ENCODE data around the gene LSP1.

The LSP1 gene

DNA sequence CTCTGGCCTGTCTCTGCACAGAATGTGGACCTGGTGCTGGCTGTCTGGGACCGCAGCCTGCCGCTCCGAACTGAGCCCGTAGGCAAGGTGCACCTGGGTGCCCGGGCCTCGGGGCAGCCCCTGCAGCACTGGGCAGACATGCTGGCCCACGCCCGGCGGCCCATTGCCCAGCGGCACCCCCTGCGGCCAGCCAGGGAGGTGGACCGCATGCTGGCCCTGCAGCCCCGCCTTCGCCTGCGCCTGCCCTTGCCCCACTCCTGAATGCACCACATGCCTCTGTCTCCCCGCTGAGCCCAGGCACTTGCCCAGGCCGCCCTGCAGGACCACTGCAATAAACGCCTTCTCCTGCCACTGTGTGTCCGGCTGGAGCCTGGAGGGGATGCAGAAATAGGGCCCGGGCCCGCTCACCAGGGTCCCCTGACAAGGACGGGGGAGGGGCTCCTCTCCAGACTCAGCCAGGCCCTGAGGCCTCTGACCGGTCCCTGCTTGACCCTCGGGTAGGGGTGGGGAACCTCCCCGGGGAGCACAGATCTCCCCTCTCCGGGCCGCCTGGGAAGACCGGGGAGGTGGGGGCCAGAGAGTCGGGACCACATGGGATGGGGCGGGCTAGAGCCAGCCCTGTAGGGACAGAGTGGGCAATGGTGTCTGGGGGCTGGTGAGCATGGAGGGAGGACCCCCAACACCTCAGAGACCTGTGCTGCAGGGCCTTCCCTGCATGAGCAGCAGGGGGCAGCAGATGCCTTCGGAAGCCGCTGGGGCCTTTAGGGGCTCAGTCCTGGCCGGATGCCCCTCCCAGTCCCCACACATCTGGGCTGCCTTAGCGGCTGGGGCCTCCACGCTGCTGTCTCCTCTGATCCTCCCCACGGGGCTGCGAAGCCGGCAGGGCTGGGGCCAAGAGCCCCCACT is 15.5 kb upstream of the LSP1 start:
- peak; percentile 63 for DNase-seq (ENCODE audit: low spot score)

DNA sequence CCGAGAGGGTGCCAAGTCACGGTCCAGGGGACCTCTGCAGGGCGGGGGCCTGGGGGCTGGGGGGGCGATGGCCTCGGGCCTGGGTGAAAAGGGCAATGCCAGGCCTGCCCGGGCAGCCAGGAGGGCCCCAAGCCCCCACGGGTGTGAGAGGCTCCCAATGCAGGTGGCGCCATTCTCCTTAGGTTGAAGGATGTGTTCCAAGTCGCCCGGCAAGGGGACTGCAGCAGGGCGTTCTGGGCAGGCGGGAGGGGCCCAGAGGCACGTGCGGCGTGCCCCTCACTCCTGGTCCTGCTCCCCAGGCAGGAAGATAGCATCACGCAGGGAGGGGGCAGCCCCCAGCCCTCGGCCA is 14.8 kb upstream of the LSP1 start:
- no peak for DNase-seq (ENCODE audit: low spot score)

DNA sequence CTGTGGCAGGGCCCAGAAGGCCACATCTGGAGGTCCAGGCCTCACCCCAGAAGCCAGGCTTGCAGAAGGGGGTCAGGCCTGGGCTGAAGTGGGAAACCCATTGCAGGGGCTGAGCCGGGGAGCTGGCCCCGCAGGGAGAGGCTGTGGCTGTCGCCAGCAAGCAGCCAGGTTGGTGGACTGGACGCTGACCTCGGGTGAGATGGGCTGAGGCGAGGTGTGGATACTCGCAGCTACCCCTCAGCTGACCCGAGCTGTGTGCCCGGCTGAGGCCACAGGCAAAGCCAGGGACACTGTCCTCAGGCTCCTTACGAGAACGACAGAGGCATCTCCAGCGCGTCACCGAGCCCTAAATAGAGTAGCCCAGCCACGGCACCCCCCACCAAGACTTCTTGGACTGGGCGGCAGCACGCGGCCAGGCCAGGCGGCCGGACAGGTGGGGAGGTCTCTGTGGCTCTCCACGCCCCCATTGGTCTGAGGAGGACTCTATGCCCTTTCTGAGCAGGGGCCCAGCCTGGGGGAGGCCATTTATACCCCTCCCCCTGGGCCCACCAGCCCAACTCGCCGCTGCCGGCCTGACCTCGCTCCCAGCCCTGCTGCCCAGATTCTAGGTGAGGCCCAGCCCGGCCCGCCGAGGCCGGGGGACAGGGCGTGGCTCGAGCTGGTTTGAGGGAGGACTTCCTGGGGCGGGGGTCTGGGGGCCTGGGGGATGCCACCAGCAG is 14.3 kb upstream of the LSP1 start, which contains the start of gene TNNI2:
TSS of gene TNNI2 (plus strand) at position 556 of the 719 bp plus-strand sequence. CDS start 716 bp downstream, outside the sequence.
- DNase-seq (ENCODE audit: low spot score): no peak

DNA sequence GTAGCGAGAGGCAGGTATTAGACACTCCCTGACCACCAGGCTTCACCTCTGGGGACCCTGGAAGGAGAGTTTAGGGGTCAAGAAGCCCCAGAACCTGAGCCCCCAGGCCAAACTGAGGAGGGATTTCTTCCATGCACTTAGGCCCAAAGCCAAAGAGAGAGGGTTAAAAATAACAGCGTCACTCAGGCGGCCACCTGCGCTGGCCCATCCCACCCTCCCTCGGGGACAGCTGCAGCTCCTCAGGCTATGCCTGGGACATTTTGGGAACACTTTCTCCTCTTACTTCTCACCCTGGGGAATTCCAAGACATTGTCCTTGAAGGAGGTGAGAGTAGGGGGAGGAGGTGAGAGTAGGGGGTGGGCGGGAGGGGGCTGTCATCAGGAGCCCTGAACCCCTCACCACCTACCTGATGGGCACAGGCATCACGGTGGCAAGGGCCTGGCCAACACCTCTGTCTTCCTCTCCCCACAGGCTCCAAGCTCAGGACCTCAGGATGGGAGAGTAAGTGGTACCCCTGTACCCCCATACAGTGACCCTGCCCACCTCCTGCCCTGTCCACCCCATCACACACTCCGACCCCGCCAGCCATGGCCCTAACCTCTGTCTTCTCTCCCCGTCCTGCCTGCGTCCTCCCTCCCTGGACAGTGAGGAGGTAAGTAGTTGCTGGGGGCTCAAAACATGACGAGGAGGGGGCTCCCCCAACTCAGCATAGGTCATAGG is 13.5 kb upstream of the LSP1 start:
- DNase-seq (ENCODE audit: low spot score): no peak

DNA sequence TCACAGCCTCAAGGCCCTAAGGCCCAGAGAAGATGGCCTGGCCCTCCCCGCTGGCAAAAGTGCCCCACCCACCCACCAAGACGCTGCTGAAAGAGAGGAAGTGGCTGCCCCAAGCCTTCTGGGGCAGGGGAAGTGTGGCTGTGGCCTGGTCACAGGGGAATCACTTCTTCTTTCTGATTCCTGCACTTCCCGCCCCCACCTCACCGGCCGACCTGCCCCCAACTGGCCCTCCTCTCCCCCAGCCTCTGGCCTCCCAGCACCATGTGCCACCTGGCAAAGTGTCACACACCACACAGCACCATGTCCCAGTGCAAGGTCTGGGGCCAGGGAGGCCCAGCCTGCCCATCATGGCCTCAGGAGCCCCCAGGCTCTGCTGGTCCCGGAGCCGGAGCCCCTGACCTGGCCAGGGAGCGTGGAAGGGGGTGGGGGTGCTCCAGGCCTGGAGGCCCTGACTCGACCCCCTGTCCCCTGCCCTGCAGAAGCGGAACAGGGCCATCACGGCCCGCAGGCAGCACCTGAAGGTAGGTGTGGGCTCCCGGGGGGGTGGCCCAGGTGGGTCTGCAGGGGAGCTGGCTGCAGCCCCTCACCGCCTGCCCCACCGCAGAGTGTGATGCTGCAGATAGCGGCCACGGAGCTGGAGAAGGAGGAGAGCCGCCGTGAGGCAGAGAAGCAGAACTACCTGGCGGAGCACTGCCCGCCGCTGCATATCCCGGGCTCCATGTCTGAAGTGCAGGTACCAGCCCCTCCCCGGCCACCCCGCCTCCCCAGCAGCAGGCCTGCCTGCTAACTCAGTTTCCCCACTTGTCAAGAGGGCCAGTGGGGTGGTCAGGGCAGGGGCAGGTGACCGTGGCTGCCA is 12.7 kb upstream of the LSP1 start:
- no peak for DNase-seq (ENCODE audit: low spot score)

DNA sequence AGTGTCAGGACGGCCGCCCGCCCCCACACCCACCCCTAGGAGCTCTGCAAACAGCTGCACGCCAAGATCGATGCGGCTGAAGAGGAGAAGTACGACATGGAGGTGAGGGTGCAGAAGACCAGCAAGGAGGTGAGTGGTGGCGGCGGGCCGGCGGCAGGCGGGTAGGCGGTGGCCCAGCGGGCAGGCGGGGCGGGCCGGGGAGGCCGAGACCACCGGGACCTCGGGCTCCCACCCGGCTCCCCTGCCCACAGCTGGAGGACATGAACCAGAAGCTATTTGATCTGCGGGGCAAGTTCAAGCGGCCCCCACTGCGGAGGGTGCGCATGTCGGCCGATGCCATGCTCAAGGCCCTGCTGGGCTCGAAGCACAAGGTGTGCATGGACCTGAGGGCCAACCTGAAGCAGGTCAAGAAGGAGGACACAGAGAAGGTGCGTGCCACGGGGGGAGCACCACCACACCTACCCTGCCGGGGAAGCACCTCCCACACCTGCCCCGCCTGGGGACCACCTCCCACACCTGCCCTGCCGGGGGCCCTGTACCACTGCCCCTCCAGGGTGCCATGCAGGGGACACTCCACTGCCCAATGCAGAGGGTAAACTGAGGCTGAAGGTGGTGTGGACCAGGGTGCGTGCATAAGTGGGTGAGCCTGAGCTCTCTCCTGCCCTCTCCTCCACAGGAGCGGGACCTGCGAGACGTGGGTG is 12.0 kb upstream of the LSP1 start:
- no peak for DNase-seq (ENCODE audit: low spot score)

DNA sequence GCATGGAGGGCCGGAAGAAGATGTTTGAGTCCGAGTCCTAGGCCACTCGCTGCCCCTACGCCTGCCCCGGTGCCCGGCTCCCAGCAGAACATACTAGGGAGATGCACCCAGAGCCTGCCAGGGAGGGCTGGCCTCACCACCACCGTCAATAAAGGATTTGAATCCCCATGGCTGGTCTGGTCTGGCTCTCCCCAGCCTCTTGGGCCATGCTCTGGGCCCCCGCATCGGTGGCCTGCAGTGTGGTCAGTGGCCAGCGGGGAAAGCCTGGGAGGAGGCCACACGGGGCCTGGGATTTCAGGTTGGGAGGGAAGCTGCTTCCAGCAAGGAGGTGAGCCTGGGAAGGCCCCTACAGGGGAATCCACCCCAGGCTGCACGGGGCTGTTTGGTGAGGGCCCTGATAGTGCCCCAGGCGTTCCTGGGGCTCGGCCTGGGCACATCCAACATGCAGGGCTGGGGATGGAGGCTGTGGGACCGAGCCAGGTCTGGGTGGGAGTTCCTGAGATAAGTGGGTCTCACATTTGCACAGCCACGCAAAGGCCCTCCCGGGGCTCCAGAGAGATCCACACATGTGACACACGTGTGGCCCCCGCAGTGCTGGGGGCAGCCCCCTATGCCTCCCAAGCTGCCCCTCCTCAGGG is 11.3 kb upstream of the LSP1 start:
- DNase-seq (ENCODE audit: low spot score): no peak

DNA sequence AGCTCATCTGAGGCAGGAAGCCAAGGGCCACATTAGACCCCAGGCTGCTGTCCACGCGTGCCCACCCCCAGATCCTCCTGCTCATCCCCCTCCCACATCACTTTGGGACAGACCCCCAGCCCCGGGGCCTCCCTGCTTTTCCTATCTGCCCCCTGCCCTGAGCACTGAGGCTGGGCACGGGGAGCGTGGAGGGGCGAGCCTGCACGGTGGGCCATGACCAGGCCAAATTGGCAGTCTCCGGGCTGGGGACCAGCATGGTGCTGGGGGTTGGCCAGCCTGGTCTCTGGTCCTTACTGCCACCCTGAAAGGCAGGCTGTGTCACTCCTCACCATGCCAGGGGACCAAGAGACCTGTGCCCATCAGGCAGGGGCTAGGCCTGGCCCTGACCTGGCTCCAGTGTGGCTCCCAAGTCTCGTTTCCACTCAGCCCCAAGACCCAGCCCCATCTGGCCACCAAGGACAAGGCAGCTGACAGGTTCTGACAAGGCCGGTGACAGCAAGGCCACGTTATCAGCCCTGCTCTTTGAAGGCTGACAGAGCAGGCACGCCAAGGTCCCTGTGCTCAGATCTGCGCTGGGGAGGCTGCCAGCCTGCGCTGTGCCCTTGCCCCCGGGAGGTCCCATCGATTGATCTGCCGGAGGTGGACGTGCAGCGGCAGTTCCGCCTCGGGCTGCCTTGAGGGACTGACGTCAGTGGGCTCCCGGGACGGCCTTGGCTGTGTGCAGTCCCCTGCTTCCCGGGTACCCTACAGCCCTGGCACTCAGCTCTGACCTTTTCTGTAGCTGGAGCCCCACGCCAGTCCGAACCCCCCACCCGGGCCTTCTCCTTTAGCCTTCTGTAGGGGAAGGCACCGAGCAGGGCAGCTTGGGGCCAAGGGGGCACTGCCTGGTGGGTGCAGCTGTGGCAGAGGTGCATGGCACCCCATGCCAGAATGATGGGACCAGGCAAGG is 10.5 kb upstream of the LSP1 start:
- peak; percentile 71 for DNase-seq (ENCODE audit: low spot score)

DNA sequence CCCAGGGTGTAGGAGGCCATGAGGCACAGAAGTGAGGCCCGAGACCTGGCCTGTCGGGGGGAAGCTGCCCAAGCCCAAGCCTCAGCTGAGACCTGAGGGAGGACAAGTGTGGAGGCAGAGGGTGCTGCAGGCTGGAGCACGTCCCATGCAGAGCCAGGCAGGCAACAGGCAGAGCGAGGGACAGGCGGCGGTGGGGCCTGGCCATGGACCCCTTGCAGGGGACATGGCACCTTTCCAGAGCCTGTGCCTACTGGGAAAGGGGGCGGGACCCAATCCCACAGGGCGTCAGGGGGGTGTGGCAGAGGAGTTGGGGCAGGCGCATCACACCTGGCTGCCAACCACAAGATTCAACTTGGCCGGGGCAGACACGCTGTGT is 9.8 kb upstream of the LSP1 start:
- no peak for DNase-seq (ENCODE audit: low spot score)

DNA sequence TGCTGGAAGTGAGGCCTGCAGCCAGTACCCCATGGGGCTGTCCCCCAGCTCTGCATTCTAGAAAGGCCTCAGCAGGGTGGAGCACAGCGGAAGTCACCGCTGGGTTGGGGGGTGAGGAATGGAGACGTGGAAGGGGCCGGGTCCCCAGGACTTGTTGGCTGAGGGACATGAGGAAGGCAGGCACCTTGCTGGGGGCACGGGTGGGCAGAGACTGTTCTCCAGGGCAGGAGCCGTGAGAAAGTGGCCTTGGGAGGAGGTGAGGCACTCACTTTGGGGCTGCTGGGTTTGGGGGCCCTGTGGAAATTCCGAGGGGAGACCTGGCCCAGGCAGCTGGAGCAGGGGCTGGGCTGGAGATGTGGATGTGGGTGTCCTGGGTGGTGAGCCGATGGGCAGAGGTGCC is 9.1 kb upstream of the LSP1 start:
- peak; percentile 12 for DNase-seq (ENCODE audit: low spot score)

DNA sequence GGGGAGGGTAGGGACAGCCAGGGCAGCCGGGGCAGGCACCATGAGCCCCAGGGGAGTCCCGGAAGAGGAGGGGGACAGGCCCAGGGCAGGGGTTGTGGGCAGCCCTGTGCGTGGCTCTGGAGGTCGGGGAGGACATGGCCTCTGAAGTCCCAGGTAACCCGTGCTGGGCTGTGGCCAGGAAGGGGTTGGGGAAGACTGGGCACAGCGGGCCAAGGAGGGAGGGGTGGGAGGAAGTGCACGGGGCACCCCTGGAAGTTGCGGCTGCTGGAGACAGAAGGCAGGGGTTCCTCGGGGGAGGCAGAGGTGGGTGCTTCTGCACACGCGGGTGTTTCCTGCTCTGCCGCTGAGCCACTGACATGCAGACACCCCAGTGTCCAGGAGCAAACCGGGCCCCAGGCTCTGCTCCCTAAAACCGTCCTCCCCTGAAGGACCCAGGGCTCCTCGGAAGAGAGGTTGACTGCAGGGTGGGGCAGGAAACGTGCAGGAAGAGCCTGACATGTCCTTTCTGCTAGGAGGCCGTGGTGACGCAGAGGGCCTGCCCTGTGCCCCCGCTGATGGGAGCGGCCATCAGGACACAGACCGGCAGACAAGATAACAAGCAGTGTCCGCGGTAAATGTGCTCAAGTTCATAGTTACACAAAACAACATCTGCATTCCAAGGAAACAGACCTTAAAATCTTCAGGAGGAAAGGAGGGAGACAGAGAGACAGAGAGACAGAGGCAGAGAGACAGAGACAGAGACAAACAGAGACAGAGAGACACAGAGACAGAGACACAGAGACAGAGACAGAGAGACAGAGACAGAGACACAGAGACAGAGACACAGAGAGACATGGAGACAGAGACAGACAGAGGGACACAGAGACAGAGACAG is 8.4 kb upstream of the LSP1 start:
- DNase-seq (ENCODE audit: low spot score): peak; percentile 94

DNA sequence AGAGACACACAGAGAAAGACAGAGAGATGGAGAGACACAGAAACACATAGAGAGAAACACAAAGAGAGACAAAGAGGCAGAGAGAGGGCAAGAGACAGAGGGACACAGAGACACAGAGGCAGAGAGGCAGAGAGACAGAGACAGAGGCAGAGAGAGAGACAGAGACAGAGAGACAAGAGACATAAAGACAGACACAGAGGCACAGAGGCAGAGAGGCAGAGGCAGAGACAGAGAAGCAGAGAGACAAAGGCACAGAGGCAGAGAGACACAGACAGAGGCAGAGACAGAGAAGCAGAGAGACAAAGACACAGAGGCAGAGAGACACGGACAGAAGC is 7.8 kb upstream of the LSP1 start:
- DNase-seq (ENCODE audit: low spot score): no peak

DNA sequence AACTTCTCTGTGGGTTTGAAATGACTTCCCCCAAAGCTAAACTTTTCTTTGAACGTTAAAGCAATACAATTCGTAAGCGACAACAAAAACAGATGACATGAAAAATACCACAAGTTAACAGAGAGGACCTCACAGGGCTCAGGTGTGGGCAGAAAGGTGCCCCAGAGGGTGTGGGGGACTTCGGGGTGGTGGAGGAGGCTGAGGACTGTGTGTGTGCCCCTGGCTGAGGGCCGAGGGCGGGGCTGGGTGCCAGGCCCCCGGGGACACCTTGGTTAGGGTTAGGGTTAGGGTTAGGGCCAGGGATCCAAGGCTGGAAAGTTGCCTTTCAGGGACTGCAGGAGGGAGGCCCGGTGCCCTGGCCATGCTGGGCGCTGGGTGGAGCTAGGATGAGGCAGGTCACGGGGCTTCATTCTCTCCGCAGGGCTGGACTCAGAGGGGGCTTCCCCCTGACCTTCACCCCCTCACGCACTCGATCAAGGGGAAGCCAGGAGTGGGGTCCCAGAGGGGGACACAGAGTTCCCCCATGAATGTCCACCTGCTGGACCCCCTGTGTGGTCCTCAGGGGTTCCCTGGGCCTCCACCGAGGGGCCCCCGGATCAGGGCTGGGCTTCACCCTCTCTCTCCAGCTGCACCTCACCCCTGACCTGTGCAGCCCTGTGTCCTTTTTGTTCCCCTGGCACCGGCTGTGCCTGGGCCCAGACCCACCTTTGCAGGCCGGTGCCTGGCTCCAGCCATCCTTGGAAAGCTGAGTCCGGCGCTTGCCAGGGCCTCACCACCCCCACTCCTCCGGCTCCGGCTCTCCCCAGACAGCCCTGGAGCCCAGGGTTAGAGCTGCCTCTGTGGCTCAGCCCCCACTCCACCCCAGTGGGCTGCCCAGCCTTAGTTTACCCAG is 7.1 kb upstream of the LSP1 start:
- DNase-seq (ENCODE audit: low spot score): peak; percentile 41

DNA sequence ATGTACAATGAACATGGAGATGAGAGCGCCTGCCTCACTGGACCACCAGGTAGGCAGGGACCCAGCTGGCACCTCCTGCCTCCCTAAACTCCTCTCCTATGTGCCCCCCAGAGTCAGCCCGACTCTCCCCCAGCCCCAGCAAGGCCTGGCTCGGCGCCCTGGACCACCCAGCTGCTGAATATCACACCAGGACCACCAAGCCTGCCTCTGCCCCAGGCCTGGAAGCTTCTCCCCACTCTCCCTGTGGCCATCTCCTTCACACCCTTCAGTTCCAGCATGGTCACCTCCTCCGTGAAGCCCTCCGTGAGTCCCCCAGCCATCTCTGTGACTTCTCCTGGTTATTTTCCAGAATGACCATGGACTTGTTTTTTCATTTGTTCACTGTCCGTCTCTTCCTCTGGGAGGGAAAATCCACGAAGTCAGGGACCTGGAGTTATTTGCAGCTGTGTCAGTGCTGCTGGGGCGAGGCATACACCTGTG is 6.4 kb upstream of the LSP1 start:
- DNase-seq (ENCODE audit: low spot score): no peak

DNA sequence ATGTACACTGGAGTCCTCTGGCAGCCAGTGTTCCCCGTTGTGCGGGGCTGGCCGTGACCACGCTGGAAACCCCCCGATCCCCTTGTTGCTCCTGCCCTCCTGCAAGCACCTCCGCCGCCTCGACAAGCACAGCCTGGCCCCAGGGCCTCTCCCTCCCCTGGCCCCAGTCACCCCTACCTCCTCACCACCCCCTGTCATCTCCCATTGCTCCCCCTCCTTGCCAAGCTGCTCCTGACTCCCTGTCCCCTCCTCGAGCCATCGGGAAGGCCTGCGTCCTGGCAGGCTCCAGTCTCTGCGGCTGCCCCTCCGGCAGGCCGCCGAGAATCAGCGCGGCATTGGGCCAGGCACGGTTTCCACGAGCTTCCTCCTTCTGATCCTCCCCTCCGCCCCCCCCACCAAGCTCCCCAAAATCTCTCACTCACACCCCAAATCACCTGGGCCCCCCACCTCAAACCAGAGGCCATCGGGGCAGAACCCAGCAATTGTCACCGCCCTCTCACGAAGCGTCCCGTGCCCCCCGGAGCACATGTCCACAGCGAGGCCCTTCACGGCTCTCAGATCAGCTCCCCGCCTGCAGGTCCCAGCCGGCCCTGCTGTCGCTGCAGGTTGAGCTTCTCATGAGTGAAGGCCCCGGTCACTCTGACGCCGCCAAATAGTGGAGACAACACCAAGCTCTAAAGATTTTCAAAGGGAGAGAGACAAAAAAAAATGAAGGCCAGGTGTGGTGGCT is 5.7 kb upstream of the LSP1 start:
- DNase-seq (ENCODE audit: low spot score): no peak

DNA sequence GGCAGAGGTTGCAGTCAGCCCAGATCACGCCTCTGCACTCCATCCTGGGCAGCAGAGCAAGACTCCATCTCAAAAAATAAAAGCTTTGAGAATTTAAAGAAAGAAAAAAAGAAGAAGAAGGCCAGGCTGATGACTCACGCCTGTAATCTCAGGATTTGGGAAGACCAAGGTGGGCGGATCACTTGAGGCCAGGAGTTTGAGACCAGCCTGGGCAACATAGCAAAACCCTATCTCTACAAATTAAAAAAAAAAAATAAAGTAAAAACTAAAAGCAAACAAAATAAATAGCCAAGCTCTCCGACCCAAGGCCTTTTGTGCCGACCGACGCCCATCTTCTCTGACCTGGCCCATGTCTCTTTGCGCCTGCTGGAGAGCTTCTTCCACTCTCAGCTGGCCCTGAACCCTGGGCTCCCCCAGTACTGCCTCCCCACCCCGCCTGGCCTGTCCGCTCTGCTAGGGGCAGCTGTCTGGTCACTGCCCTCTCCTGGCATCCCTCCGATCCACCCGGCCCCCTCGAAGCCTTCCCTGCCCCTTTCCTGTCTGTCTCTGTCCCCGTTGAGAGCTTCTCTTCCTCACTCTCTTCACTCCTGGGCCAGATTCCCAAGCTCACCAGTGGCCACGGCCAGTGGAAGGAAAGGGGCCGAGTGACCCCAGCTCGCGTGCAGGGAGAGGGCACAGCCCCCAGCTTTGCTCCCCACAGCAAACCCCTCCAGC is 4.8 kb upstream of the LSP1 start:
- DNase-seq (ENCODE audit: low spot score): no peak

All from hematopoietic multipotent progenitor cell treated with erythropoietin and hydrocortisone succinate and interleukin-3 and kit ligand, for 15 days (in vitro differentiated cells).